ENCODE measurements around the gene SLC25A44.

SLC25A44 gene

GRCh38 chr1:156155756-156156510 lies 38.0 kb upstream of the SLC25A44 start:
- no peak for TF ChIP-seq ZNF274 (IDR thresholded peaks at IDR 0.05; ENCODE audit: low read depth, low read length)
- H3K4me3 ChIP-seq (ENCODE audit: low read length): peak overlapping the region; percentile 62; the same call in 1 of the 2 replicates

GRCh38 chr1:156157506-156157905 lies 36.4 kb upstream of the SLC25A44 start:
- no peak for TF ChIP-seq ZNF274 (IDR thresholded peaks at IDR 0.05; ENCODE audit: low read depth, low read length)
- no peak overlapping the region for H3K4me3 ChIP-seq (ENCODE audit: low read length)

- TF ChIP-seq ZNF274 (IDR thresholded peaks at IDR 0.05; ENCODE audit: low read depth, low read length): no peak
- no peak overlapping the region for H3K4me3 ChIP-seq (ENCODE audit: low read length)
These were observed 35.9 kb upstream of the SLC25A44 start for GRCh38 chr1:156157966-156158365.

- no peak for TF ChIP-seq ZNF274 (IDR thresholded peaks at IDR 0.05; ENCODE audit: low read depth, low read length)
- no peak overlapping the region for H3K4me3 ChIP-seq (ENCODE audit: low read length)
These were observed 33.7 kb upstream of the SLC25A44 start for GRCh38 chr1:156160000-156160742.

- no peak overlapping the region for H3K4me3 ChIP-seq (ENCODE audit: low read length)
- TF ChIP-seq ZNF274 (IDR thresholded peaks at IDR 0.05; ENCODE audit: low read depth, low read length): no peak
These were observed 33.1 kb upstream of the SLC25A44 start for GRCh38 chr1:156160743-156161171.

GRCh38 chr1:156162430-156163037 lies 31.4 kb upstream of the SLC25A44 start:
- no peak overlapping the region for H3K4me3 ChIP-seq (ENCODE audit: low read length)
- no peak for TF ChIP-seq ZNF274 (IDR thresholded peaks at IDR 0.05; ENCODE audit: low read depth, low read length)

- no peak for TF ChIP-seq ZNF274 (IDR thresholded peaks at IDR 0.05; ENCODE audit: low read depth, low read length)
- H3K4me3 ChIP-seq (ENCODE audit: low read length): no peak overlapping the region
These were observed 30.2 kb upstream of the SLC25A44 start for GRCh38 chr1:156163712-156164111.

GRCh38 chr1:156164125-156164831 lies 29.6 kb upstream of the SLC25A44 start:
- no peak for TF ChIP-seq ZNF274 (IDR thresholded peaks at IDR 0.05; ENCODE audit: low read depth, low read length)
- no peak overlapping the region for H3K4me3 ChIP-seq (ENCODE audit: low read length)

GRCh38 chr1:156165083-156165482 lies 28.8 kb upstream of the SLC25A44 start:
- TF ChIP-seq ZNF274 (IDR thresholded peaks at IDR 0.05; ENCODE audit: low read depth, low read length): no peak
- no peak overlapping the region for H3K4me3 ChIP-seq (ENCODE audit: low read length)

GRCh38 chr1:156167536-156167935 lies 26.4 kb upstream of the SLC25A44 start:
- TF ChIP-seq ZNF274 (IDR thresholded peaks at IDR 0.05; ENCODE audit: low read depth, low read length): no peak
- H3K4me3 ChIP-seq (ENCODE audit: low read length): no peak overlapping the region

GRCh38 chr1:156172696-156173470 lies 21.0 kb upstream of the SLC25A44 start:
- no peak for TF ChIP-seq ZNF274 (IDR thresholded peaks at IDR 0.05; ENCODE audit: low read depth, low read length)
- no peak overlapping the region for H3K4me3 ChIP-seq (ENCODE audit: low read length)

- H3K4me3 ChIP-seq (ENCODE audit: low read length): no peak overlapping the region
- no peak for TF ChIP-seq ZNF274 (IDR thresholded peaks at IDR 0.05; ENCODE audit: low read depth, low read length)
These were observed 17.2 kb upstream of the SLC25A44 start for GRCh38 chr1:156176610-156177210.
